Pancreas (tissue), 10 donors: ENCODE data around the gene MLF2. TPM values are rescaled to one million over a fixed set of nuclear protein-coding genes. Genes with fewer than 3 reads are reported as not detected.

ENCODE experiments used
- ATAC-seq, 4 donors: fragments of 200-7000 bp; cut with Tn5 transposase; one replicate each; pipeline versions ENCODE4 v1.8.0 to v1.9.1; 2020; ENCODE audit warnings: mild to moderate bottlenecking in 4 of 4, moderate library complexity in 4 of 4
- DNase-seq, 6 donors: peaks; one replicate each; pipeline ENCODE4 v3.0.0-alpha.2; 2020
- FAIRE-seq: peaks from 2 replicates; lab custom pipeline; 2012; peaks lifted over from hg19 to GRCh38; lab: Jason Lieb, UNC
- H3K27ac ChIP-seq, 4 donors: fragments of 200-600 bp; sonication (generic); 1 replicate in 3 of 4; 2 replicates in 1 of 4; pipeline versions ENCODE4 v1.5.0 to v1.8.0; 2020
- H3K27me3 ChIP-seq, 4 donors: fragments of 200-600 bp; one replicate each; pipeline ENCODE4 v1.8.0; 2021
- H3K36me3 ChIP-seq, 3 donors: fragments of 200-600 bp; sonication (generic) in 1 of 3; one replicate each; pipeline versions ENCODE4 v1.5.0 to v1.8.0; 2020 to 2021
- H3K4me1 ChIP-seq, 3 donors: fragments of 200-600 bp; one replicate each; pipeline ENCODE4 v1.8.0; 2021
- H3K4me3 ChIP-seq, 4 donors: fragments of 200-600 bp; sonication (generic) in 2 of 4; one replicate each; pipeline versions ENCODE4 v1.5.0 to v1.8.0; 2020 to 2021
- H3K9me3 ChIP-seq, 4 donors: fragments of 200-600 bp; one replicate each; pipeline ENCODE4 v1.8.0; 2021
- CTCF ChIP-seq, 4 donors: fragments of 200-600 bp; sonication (generic) in 3 of 4; IDR thresholded peaks; one replicate each; pipeline versions ENCODE4 v1.5.0 to v1.8.0; 2021; ENCODE audit warnings: antibody characterized with exemption in 4 of 4
- WGBS, 2 donors: extraction: QIAGEN DNeasy Blood & Tissue Kit; methylation state at CpG; one replicate each; pipeline ENCODE4 v1.1.7; 2013; 5-methylcytosine and 5-hydroxymethylcytosine counted together
- intact Hi-C, 3 donors: fragments of 100-400 bp; cut with DNase I; formaldehyde crosslinking; loops; one replicate each; pipeline versions ENCODE4 v1.11.1 to v1.14.2; 2022
- polyA plus RNA-seq, 2 donors: library from polyadenylated mRNA; stranded (reverse); fragments of 200-250 nt; gene quantifications; one replicate each; pipeline ENCODE4 v1.2.3, GENCODE V29; 2013
- total RNA-seq, 6 donors: library from RNA; stranded (reverse); fragmentation: NEBNext Ultra II Directional in 4 of 6; extraction: Animal tissue kit (Norgen Biotek cat#: 25700) in 4 of 6; gene quantifications; one replicate each; pipeline versions ENCODE4 v1.2.1 to v1.2.4, GENCODE V29; 2021 to 2023
- donor health status: healthy with polysubstance abuse.
- donor health status: DM: no; HTN: no; CAD: no; lungs with moderate emphysema.
- donor health status: DM: no; HTN: no; CAD: no.
- donor health status: control.
- donor health status: control.
- donor health status: Bipolar disorder and iron deficiency.
- donor health status: DM: yes; HTN: yes; CAD: no.
- donor health status: DM: no; HTN: no; CAD: no.
- donor health status: DM: no; HTN: no; CAD: no.
- donor health status: DM: yes; HTN: yes; CAD: no.

MLF2 gene
- total and polyA plus RNA-seq, 8 donors = 38.5 to 111 (median 60.8) TPM

GRCh38 chr12:6774499-6775062 is 21.6 kb upstream of the MLF2 start:
- H3K36me3 ChIP-seq = no peaks in the 10 kb centered on the region
- no peaks in the 10 kb centered on the region for H3K27me3 ChIP-seq
- no peak for DNase-seq
- ATAC-seq = no peak
- FAIRE-seq = no peak
- no peak overlapping the region for H3K27ac ChIP-seq
- no peaks in the 10 kb centered on the region for H3K9me3 ChIP-seq
- H3K4me1 ChIP-seq = peaks cover 0 to 6% (median 0%) of the 10 kb centered on the region in 3 donors
- 88 to 91% methylated on average over 15 of the region's 15 CpGs for WGBS, 2 donors
- intact Hi-C loops = no loop called here
- TF ChIP-seq CTCF (IDR thresholded peaks at IDR 0.05) = no peak
- no peak overlapping the region for H3K4me3 ChIP-seq

- FAIRE-seq (no peak), DNase-seq (no peak), ATAC-seq (no peak)
- WGBS, 2 donors = 50 to 55% methylated on average over 59 to 60 of the region's 60 CpGs
- Histone ChIP-seq H3K4me3 (peak overlapping the region in 1 of 4 donors; percentile 10), H3K4me1 (peaks cover 0 to 6% (median 0%) of the 10 kb centered on the region in 3 donors), H3K27ac (no peak overlapping the region), H3K27me3 (no peaks in the 10 kb centered on the region), H3K36me3 (no peaks in the 10 kb centered on the region), H3K9me3 (no peaks in the 10 kb centered on the region)
- no peak for TF ChIP-seq CTCF (IDR thresholded peaks at IDR 0.05)
- intact Hi-C loops = no loop called here
Measured at GRCh38 chr12:6773590-6774351, 20.8 kb upstream of the MLF2 start.

GRCh38 chr12:6772726-6773589 is 20.0 kb upstream of the MLF2 start:
- Histone ChIP-seq H3K27ac (no peak overlapping the region), H3K9me3 (no peaks in the 10 kb centered on the region), H3K4me3 (peak overlapping the region in 1 of 4 donors; percentile 10), H3K4me1 (peaks cover 0 to 9% (median 0%) of the 10 kb centered on the region in 3 donors), H3K27me3 (no peaks in the 10 kb centered on the region), H3K36me3 (no peaks in the 10 kb centered on the region)
- intact Hi-C loops = no loop called here
- WGBS, 2 donors = 74 to 75% methylated on average over 21 of the region's 21 CpGs
- no peak for TF ChIP-seq CTCF (IDR thresholded peaks at IDR 0.05)
- no peak for DNase-seq
- FAIRE-seq = no peak
- ATAC-seq = no peak

GRCh38 chr12:6772331-6772695 is 19.4 kb upstream of the MLF2 start, which contains the start of gene LAG3:
Gene LAG3 (plus strand): TSS chr12:6772520. CDS start chr12:6772853, 333 bp downstream.
- no peaks in the 10 kb centered on the region for H3K9me3 ChIP-seq
- DNase-seq (no peak), FAIRE-seq (no peak), ATAC-seq (no peak)
- TF ChIP-seq CTCF (IDR thresholded peaks at IDR 0.05) = no peak
- intact Hi-C loops = no loop called here
- no peak within 1 kb of the TSS for H3K27ac ChIP-seq
- H3K4me1 ChIP-seq = peaks cover 0 to 9% (median 0%) of the 10 kb centered on the region in 3 donors
- H3K36me3 ChIP-seq = no peaks in the 10 kb centered on the region
- WGBS, 2 donors = 66 to 70% methylated on average over 12 to 15 of the region's 15 CpGs
- no peaks in the 10 kb centered on the region for H3K27me3 ChIP-seq
- H3K4me3 ChIP-seq = no peak within 1 kb of the TSS
